Measurements from ENCODE around the gene TTC33.

The TTC33 gene

GRCh38 chr5:40554813-40555212, 200.9 kb downstream of the TTC33 start:
- no peaks in the 10 kb centered on the region; the same call in 1 of the 2 replicates for H3K4me1 ChIP-seq (ENCODE audit: control insufficient read depth, insufficient read depth, low read length)
- H3K9me3 ChIP-seq (ENCODE audit: control insufficient read depth, insufficient read depth, low read length), result no peaks in the 10 kb centered on the region
- H3K27me3 ChIP-seq (ENCODE audit: control insufficient read depth, insufficient read depth, low read length), result no peaks in the 10 kb centered on the region
- no CpG with 5 or more reads among the region's 1 CpG for WGBS (ENCODE audit: insufficient coverage, insufficient read length)
- H3K27ac ChIP-seq (ENCODE audit: low read length), result no peak overlapping the region
- no peak for DNase-seq (ENCODE audit: low read depth, low spot score)
- no peak overlapping the region for H3K4me3 ChIP-seq (ENCODE audit: low read length)
- no peaks in the 10 kb centered on the region for H3K36me3 ChIP-seq (ENCODE audit: control insufficient read depth, insufficient read depth, low read length)

- DNase-seq (ENCODE audit: low read depth, low spot score), result no peak
- Histone ChIP-seq H3K4me3 (ENCODE audit: low read length) (no peak overlapping the region), H3K4me1 (ENCODE audit: control insufficient read depth, insufficient read depth, low read length) (no peaks in the 10 kb centered on the region; the same call in 1 of the 2 replicates), H3K27me3 (ENCODE audit: control insufficient read depth, insufficient read depth, low read length) (no peaks in the 10 kb centered on the region), H3K9me3 (ENCODE audit: control insufficient read depth, insufficient read depth, low read length) (no peaks in the 10 kb centered on the region), H3K27ac (ENCODE audit: low read length) (no peak overlapping the region), H3K36me3 (ENCODE audit: control insufficient read depth, insufficient read depth, low read length) (no peaks in the 10 kb centered on the region)
- no CpG with 5 or more reads among the region's 1 CpG for WGBS (ENCODE audit: insufficient coverage, insufficient read length)
Measured at GRCh38 chr5:40554054-40554453, 201.7 kb downstream of the TTC33 start.

- no peaks in the 10 kb centered on the region for H3K36me3 ChIP-seq (ENCODE audit: control insufficient read depth, insufficient read depth, low read length)
- no peaks in the 10 kb centered on the region for H3K9me3 ChIP-seq (ENCODE audit: control insufficient read depth, insufficient read depth, low read length)
- no peaks in the 10 kb centered on the region; the same call in 1 of the 2 replicates for H3K4me1 ChIP-seq (ENCODE audit: control insufficient read depth, insufficient read depth, low read length)
- no CpG with 5 or more reads among the region's 3 CpGs for WGBS (ENCODE audit: insufficient coverage, insufficient read length)
- no peak for DNase-seq (ENCODE audit: low read depth, low spot score)
- no peak overlapping the region for H3K27ac ChIP-seq (ENCODE audit: low read length)
- no peaks in the 10 kb centered on the region for H3K27me3 ChIP-seq (ENCODE audit: control insufficient read depth, insufficient read depth, low read length)
- H3K4me3 ChIP-seq (ENCODE audit: low read length), result no peak overlapping the region
Measured at GRCh38 chr5:40552981-40553380, 202.8 kb downstream of the TTC33 start.

- Histone ChIP-seq H3K4me1 (ENCODE audit: control insufficient read depth, insufficient read depth, low read length) (no peaks in the 10 kb centered on the region; the same call in 1 of the 2 replicates), H3K36me3 (ENCODE audit: control insufficient read depth, insufficient read depth, low read length) (no peaks in the 10 kb centered on the region), H3K27ac (ENCODE audit: low read length) (no peak overlapping the region), H3K27me3 (ENCODE audit: control insufficient read depth, insufficient read depth, low read length) (no peaks in the 10 kb centered on the region), H3K9me3 (ENCODE audit: control insufficient read depth, insufficient read depth, low read length) (no peaks in the 10 kb centered on the region), H3K4me3 (ENCODE audit: low read length) (no peak overlapping the region)
- no CpG with 5 or more reads among the region's 8 CpGs for WGBS (ENCODE audit: insufficient coverage, insufficient read length)
- DNase-seq (ENCODE audit: low read depth, low spot score), result no peak
Measured at GRCh38 chr5:40551496-40552491, 204.0 kb downstream of the TTC33 start.

GRCh38 chr5:40550481-40550880, 205.3 kb downstream of the TTC33 start:
- no peak overlapping the region for H3K27ac ChIP-seq (ENCODE audit: low read length)
- no peaks in the 10 kb centered on the region for H3K27me3 ChIP-seq (ENCODE audit: control insufficient read depth, insufficient read depth, low read length)
- H3K36me3 ChIP-seq (ENCODE audit: control insufficient read depth, insufficient read depth, low read length), result no peaks in the 10 kb centered on the region
- no peak for DNase-seq (ENCODE audit: low read depth, low spot score)
- H3K9me3 ChIP-seq (ENCODE audit: control insufficient read depth, insufficient read depth, low read length), result no peaks in the 10 kb centered on the region
- H3K4me3 ChIP-seq (ENCODE audit: low read length), result no peak overlapping the region
- no peaks in the 10 kb centered on the region; the same call in 1 of the 2 replicates for H3K4me1 ChIP-seq (ENCODE audit: control insufficient read depth, insufficient read depth, low read length)

GRCh38 chr5:40549616-40550015, 206.1 kb downstream of the TTC33 start:
- H3K4me3 ChIP-seq (ENCODE audit: low read length), result no peak overlapping the region
- no peak overlapping the region for H3K27ac ChIP-seq (ENCODE audit: low read length)
- H3K9me3 ChIP-seq (ENCODE audit: control insufficient read depth, insufficient read depth, low read length), result no peaks in the 10 kb centered on the region
- DNase-seq (ENCODE audit: low read depth, low spot score), result no peak
- no peaks in the 10 kb centered on the region for H3K27me3 ChIP-seq (ENCODE audit: control insufficient read depth, insufficient read depth, low read length)
- no peaks in the 10 kb centered on the region; the same call in 1 of the 2 replicates for H3K4me1 ChIP-seq (ENCODE audit: control insufficient read depth, insufficient read depth, low read length)
- H3K36me3 ChIP-seq (ENCODE audit: control insufficient read depth, insufficient read depth, low read length), result no peaks in the 10 kb centered on the region
- no CpG with 5 or more reads among the region's 1 CpG for WGBS (ENCODE audit: insufficient coverage, insufficient read length)

- no CpG with 5 or more reads among the region's 3 CpGs for WGBS (ENCODE audit: insufficient coverage, insufficient read length)
- H3K27ac ChIP-seq (ENCODE audit: low read length), result no peak overlapping the region
- no peaks in the 10 kb centered on the region for H3K4me1 ChIP-seq (ENCODE audit: control insufficient read depth, insufficient read depth, low read length)
- no peak for DNase-seq (ENCODE audit: low read depth, low spot score)
- no peaks in the 10 kb centered on the region for H3K9me3 ChIP-seq (ENCODE audit: control insufficient read depth, insufficient read depth, low read length)
- no peaks in the 10 kb centered on the region for H3K27me3 ChIP-seq (ENCODE audit: control insufficient read depth, insufficient read depth, low read length)
- no peaks in the 10 kb centered on the region for H3K36me3 ChIP-seq (ENCODE audit: control insufficient read depth, insufficient read depth, low read length)
- no peak overlapping the region for H3K4me3 ChIP-seq (ENCODE audit: low read length)
Measured at GRCh38 chr5:40547994-40548575, 207.7 kb downstream of the TTC33 start.

GRCh38 chr5:40547557-40547956, 208.2 kb downstream of the TTC33 start:
- H3K4me3 ChIP-seq (ENCODE audit: low read length), result no peak overlapping the region
- no peaks in the 10 kb centered on the region for H3K36me3 ChIP-seq (ENCODE audit: control insufficient read depth, insufficient read depth, low read length)
- no peaks in the 10 kb centered on the region for H3K27me3 ChIP-seq (ENCODE audit: control insufficient read depth, insufficient read depth, low read length)
- WGBS (ENCODE audit: insufficient coverage, insufficient read length), result no CpG with 5 or more reads among the region's 4 CpGs
- H3K9me3 ChIP-seq (ENCODE audit: control insufficient read depth, insufficient read depth, low read length), result no peaks in the 10 kb centered on the region
- no peaks in the 10 kb centered on the region for H3K4me1 ChIP-seq (ENCODE audit: control insufficient read depth, insufficient read depth, low read length)
- H3K27ac ChIP-seq (ENCODE audit: low read length), result no peak overlapping the region
- DNase-seq (ENCODE audit: low read depth, low spot score), result no peak

- Histone ChIP-seq H3K4me1 (ENCODE audit: control insufficient read depth, insufficient read depth, low read length) (no peaks in the 10 kb centered on the region), H3K27ac (ENCODE audit: low read length) (no peak overlapping the region), H3K4me3 (ENCODE audit: low read length) (no peak overlapping the region), H3K36me3 (ENCODE audit: control insufficient read depth, insufficient read depth, low read length) (no peaks in the 10 kb centered on the region), H3K27me3 (ENCODE audit: control insufficient read depth, insufficient read depth, low read length) (no peaks in the 10 kb centered on the region), H3K9me3 (ENCODE audit: control insufficient read depth, insufficient read depth, low read length) (no peaks in the 10 kb centered on the region)
- no peak for DNase-seq (ENCODE audit: low read depth, low spot score)
Measured at GRCh38 chr5:40540301-40540700, 215.5 kb downstream of the TTC33 start.

GRCh38 chr5:40524677-40525076, 231.1 kb downstream of the TTC33 start:
- no peak for DNase-seq (ENCODE audit: low read depth, low spot score)
- no peaks in the 10 kb centered on the region for H3K9me3 ChIP-seq (ENCODE audit: control insufficient read depth, insufficient read depth, low read length)
- H3K27me3 ChIP-seq (ENCODE audit: control insufficient read depth, insufficient read depth, low read length), result no peaks in the 10 kb centered on the region
- WGBS (ENCODE audit: insufficient coverage, insufficient read length), result no CpG with 5 or more reads among the region's 1 CpG
- H3K4me3 ChIP-seq (ENCODE audit: low read length), result no peak overlapping the region
- no peak overlapping the region for H3K27ac ChIP-seq (ENCODE audit: low read length)
- no peaks in the 10 kb centered on the region for H3K36me3 ChIP-seq (ENCODE audit: control insufficient read depth, insufficient read depth, low read length)
- H3K4me1 ChIP-seq (ENCODE audit: control insufficient read depth, insufficient read depth, low read length), result no peaks in the 10 kb centered on the region
